ENCODE data around the gene PTGER2. TPM values are rescaled to one million over a fixed set of nuclear protein-coding genes. Genes with fewer than 3 reads are reported as not detected.
A peak's percentile ranks its signal among the peaks of the same experiment; 100 is the strongest.

Gene PTGER2
- total and polyA plus RNA-seq, 2 of the 8 experiments (the other 6 are each of a cell fraction or from before 2014, with no cell fraction given), result 1.2 TPM

GRCh38 chr14:52313903-52314594 is at the start of gene PTGER2 (continued):
- TF ChIP-seq, protein P1, sequence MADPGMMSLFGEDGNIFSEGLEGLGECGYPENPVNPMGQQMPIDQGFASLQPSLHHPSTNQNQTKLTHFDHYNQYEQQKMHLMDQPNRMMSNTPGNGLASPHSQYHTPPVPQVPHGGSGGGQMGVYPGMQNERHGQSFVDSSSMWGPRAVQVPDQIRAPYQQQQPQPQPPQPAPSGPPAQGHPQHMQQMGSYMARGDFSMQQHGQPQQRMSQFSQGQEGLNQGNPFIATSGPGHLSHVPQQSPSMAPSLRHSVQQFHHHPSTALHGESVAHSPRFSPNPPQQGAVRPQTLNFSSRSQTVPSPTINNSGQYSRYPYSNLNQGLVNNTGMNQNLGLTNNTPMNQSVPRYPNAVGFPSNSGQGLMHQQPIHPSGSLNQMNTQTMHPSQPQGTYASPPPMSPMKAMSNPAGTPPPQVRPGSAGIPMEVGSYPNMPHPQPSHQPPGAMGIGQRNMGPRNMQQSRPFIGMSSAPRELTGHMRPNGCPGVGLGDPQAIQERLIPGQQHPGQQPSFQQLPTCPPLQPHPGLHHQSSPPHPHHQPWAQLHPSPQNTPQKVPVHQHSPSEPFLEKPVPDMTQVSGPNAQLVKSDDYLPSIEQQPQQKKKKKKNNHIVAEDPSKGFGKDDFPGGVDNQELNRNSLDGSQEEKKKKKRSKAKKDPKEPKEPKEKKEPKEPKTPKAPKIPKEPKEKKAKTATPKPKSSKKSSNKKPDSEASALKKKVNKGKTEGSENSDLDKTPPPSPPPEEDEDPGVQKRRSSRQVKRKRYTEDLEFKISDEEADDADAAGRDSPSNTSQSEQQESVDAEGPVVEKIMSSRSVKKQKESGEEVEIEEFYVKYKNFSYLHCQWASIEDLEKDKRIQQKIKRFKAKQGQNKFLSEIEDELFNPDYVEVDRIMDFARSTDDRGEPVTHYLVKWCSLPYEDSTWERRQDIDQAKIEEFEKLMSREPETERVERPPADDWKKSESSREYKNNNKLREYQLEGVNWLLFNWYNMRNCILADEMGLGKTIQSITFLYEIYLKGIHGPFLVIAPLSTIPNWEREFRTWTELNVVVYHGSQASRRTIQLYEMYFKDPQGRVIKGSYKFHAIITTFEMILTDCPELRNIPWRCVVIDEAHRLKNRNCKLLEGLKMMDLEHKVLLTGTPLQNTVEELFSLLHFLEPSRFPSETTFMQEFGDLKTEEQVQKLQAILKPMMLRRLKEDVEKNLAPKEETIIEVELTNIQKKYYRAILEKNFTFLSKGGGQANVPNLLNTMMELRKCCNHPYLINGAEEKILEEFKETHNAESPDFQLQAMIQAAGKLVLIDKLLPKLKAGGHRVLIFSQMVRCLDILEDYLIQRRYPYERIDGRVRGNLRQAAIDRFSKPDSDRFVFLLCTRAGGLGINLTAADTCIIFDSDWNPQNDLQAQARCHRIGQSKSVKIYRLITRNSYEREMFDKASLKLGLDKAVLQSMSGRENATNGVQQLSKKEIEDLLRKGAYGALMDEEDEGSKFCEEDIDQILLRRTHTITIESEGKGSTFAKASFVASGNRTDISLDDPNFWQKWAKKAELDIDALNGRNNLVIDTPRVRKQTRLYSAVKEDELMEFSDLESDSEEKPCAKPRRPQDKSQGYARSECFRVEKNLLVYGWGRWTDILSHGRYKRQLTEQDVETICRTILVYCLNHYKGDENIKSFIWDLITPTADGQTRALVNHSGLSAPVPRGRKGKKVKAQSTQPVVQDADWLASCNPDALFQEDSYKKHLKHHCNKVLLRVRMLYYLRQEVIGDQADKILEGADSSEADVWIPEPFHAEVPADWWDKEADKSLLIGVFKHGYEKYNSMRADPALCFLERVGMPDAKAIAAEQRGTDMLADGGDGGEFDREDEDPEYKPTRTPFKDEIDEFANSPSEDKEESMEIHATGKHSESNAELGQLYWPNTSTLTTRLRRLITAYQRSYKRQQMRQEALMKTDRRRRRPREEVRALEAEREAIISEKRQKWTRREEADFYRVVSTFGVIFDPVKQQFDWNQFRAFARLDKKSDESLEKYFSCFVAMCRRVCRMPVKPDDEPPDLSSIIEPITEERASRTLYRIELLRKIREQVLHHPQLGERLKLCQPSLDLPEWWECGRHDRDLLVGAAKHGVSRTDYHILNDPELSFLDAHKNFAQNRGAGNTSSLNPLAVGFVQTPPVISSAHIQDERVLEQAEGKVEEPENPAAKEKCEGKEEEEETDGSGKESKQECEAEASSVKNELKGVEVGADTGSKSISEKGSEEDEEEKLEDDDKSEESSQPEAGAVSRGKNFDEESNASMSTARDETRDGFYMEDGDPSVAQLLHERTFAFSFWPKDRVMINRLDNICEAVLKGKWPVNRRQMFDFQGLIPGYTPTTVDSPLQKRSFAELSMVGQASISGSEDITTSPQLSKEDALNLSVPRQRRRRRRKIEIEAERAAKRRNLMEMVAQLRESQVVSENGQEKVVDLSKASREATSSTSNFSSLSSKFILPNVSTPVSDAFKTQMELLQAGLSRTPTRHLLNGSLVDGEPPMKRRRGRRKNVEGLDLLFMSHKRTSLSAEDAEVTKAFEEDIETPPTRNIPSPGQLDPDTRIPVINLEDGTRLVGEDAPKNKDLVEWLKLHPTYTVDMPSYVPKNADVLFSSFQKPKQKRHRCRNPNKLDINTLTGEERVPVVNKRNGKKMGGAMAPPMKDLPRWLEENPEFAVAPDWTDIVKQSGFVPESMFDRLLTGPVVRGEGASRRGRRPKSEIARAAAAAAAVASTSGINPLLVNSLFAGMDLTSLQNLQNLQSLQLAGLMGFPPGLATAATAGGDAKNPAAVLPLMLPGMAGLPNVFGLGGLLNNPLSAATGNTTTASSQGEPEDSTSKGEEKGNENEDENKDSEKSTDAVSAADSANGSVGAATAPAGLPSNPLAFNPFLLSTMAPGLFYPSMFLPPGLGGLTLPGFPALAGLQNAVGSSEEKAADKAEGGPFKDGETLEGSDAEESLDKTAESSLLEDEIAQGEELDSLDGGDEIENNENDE (IDR thresholded peaks at IDR 0.05; ENCODE audit: insufficient replicate concordance, low read length), result no peak
- TF ChIP-seq HDAC2 (IDR thresholded peaks at IDR 0.05; ENCODE audit: borderline replicate concordance in 1 of 2, low read depth in 2 of 2, low read length in 2 of 2) (no peak), EP300 (IDR thresholded peaks at IDR 0.05; ENCODE audit: borderline replicate concordance in 1 of 2, low read depth in 2 of 2, low read length in 2 of 2) (no peak), SAP30 (IDR thresholded peaks at IDR 0.05; ENCODE audit: insufficient read depth, insufficient replicate concordance, low read length) (no peak), NRF1 (IDR thresholded peaks at IDR 0.05; ENCODE audit: low read depth, low read length) (no peak), CBX8 (IDR thresholded peaks at IDR 0.05; ENCODE audit: borderline replicate concordance, low read depth, low read length) (no peak), EGR1 (IDR thresholded peaks at IDR 0.05; ENCODE audit: borderline replicate concordance, low read depth, low read length) (peak; percentile 97)
